Tibial nerve (tissue), 3 donors: ENCODE results near the gene EFCAB12.

Experiments
- EP300 ChIP-seq, 2 donors: sonication (generic); formaldehyde crosslinking; IDR thresholded peaks; one replicate each; pipeline ENCODE4 v1.6.1; 2017; ENCODE audit warnings: antibody characterized with exemption in 2 of 2, mild to moderate bottlenecking in 1 of 2
- POLR2A ChIP-seq, 2 donors: fragments of 450-650 bp; IDR thresholded peaks; one replicate each; pipeline ENCODE4 v1.6.1; 2017; ENCODE audit warnings: antibody characterized with exemption in 2 of 2, mild to moderate bottlenecking in 2 of 2, moderate library complexity in 2 of 2

- TF ChIP-seq EP300 (IDR thresholded peaks at IDR 0.05) = no peak
- TF ChIP-seq POLR2A (IDR thresholded peaks at IDR 0.05) = no peak
Observed at GRCh38 chr3:129421236-129421883, 7.1 kb downstream of the EFCAB12 start.
